A549 (cell line): ENCODE results near the gene GCNT2.

Experiments used
- TF ChIP-seq, protein P1 (sequence below): fragments of >200 bp; sonication (Bioruptor Twin); formaldehyde crosslinking; IDR thresholded peaks from 3 replicates; pipeline ENCODE4 v1.5.1; 2016
- TF ChIP-seq, protein P2 (sequence below): IDR thresholded peaks from 2 replicates; pipeline ENCODE4 v1.6.1; 2012; ENCODE audit warnings: low read depth, borderline replicate concordance

GRCh38 chr6:10531503-10531902 lies 10.4 kb downstream of the GCNT2 start:
- TF ChIP-seq, protein P1, sequence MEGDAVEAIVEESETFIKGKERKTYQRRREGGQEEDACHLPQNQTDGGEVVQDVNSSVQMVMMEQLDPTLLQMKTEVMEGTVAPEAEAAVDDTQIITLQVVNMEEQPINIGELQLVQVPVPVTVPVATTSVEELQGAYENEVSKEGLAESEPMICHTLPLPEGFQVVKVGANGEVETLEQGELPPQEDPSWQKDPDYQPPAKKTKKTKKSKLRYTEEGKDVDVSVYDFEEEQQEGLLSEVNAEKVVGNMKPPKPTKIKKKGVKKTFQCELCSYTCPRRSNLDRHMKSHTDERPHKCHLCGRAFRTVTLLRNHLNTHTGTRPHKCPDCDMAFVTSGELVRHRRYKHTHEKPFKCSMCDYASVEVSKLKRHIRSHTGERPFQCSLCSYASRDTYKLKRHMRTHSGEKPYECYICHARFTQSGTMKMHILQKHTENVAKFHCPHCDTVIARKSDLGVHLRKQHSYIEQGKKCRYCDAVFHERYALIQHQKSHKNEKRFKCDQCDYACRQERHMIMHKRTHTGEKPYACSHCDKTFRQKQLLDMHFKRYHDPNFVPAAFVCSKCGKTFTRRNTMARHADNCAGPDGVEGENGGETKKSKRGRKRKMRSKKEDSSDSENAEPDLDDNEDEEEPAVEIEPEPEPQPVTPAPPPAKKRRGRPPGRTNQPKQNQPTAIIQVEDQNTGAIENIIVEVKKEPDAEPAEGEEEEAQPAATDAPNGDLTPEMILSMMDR, result no peak
- TF ChIP-seq, protein P2, sequence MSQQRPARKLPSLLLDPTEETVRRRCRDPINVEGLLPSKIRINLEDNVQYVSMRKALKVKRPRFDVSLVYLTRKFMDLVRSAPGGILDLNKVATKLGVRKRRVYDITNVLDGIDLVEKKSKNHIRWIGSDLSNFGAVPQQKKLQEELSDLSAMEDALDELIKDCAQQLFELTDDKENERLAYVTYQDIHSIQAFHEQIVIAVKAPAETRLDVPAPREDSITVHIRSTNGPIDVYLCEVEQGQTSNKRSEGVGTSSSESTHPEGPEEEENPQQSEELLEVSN, result no peak
